Measurements from ENCODE around the gene CHD1L.
"Not testable (repeated sequence)": the region's sequence is repeated elsewhere in the genome, so short reads cannot be mapped to it uniquely, and the experiment has no call there.

Gene CHD1L

GRCh38 chr1:147238925-147239820, 3.3 kb upstream of the CHD1L start:
- no peak for TF ChIP-seq CTCF (IDR thresholded peaks at IDR 0.05; ENCODE audit: insufficient read depth, low read depth, low read length, missing control alignments)
- DNase-seq (ENCODE audit: low read depth), result no peak
- no peak overlapping the region for H3K4me3 ChIP-seq (ENCODE audit: low read length)

- not testable (repeated sequence) for H3K4me3 ChIP-seq (ENCODE audit: low read length); DNase-seq (ENCODE audit: low read depth)
Observed at GRCh38 chr1:147240131-147240721, 2.3 kb upstream of the CHD1L start.

- no peak for DNase-seq (ENCODE audit: low read depth)
- no peak for TF ChIP-seq CTCF (IDR thresholded peaks at IDR 0.05; ENCODE audit: insufficient read depth, low read depth, low read length, missing control alignments)
- H3K4me3 ChIP-seq (ENCODE audit: low read length), result peak overlapping the region; percentile 14
Observed at GRCh38 chr1:147241934-147242448, 493 bp upstream of the CHD1L start.

- DNase-seq (ENCODE audit: low read depth), result no peak
- peak overlapping the region; percentile 59 for H3K4me3 ChIP-seq (ENCODE audit: low read length)
- no peak for TF ChIP-seq CTCF (IDR thresholded peaks at IDR 0.05; ENCODE audit: insufficient read depth, low read depth, low read length, missing control alignments)
Observed at GRCh38 chr1:147243228-147243685, 773 bp downstream of the CHD1L start.

GRCh38 chr1:147243841-147244240, 1.4 kb downstream of the CHD1L start:
- TF ChIP-seq CTCF (IDR thresholded peaks at IDR 0.05; ENCODE audit: insufficient read depth, low read depth, low read length, missing control alignments), result no peak
- peak overlapping the region; percentile 59 for H3K4me3 ChIP-seq (ENCODE audit: low read length)
- DNase-seq (ENCODE audit: low read depth), result no peak

- no peak for DNase-seq (ENCODE audit: low read depth)
- TF ChIP-seq CTCF (IDR thresholded peaks at IDR 0.05; ENCODE audit: insufficient read depth, low read depth, low read length, missing control alignments), result no peak
- H3K4me3 ChIP-seq (ENCODE audit: low read length), result no peak overlapping the region
Observed at GRCh38 chr1:147245129-147245528, 2.6 kb downstream of the CHD1L start.

- no peak for TF ChIP-seq CTCF (IDR thresholded peaks at IDR 0.05; ENCODE audit: insufficient read depth, low read depth, low read length, missing control alignments)
- H3K4me3 ChIP-seq (ENCODE audit: low read length), result no peak overlapping the region
- DNase-seq (ENCODE audit: low read depth), result peak; percentile 7
Observed at GRCh38 chr1:147245586-147246021, 3.1 kb downstream of the CHD1L start.

Data from epithelial cell of esophagus (primary cell).